ENCODE results near the gene ZFAND3.

DNA sequence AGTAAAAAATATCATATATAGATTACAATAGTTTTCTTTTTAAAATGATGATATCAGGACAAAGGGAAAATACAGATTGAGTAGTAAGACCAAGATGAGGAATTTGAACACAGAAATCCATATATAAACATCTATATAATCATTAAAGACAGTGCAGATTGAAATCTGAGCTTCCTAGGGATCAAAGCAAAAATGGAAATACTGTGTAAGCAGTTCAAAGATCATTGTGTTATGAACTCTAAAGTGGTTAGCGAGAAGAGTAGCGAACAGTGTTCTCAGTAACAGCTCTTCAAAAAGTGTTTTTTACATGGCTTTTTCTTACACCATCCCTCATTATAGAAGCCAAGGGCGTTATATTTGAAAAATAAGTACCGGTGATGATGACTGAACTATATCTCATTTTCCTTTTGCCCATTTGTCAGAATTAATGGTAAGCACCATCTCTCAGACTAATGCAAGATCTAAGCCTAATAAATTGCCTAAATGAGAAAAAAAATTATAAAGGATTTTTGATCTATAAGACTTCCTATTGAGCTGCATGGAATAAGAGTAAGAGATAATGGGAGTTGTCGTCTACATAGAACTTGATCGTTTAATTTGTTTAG is 226.3 kb downstream of the ZFAND3 start:
- TF ChIP-seq, protein P1, sequence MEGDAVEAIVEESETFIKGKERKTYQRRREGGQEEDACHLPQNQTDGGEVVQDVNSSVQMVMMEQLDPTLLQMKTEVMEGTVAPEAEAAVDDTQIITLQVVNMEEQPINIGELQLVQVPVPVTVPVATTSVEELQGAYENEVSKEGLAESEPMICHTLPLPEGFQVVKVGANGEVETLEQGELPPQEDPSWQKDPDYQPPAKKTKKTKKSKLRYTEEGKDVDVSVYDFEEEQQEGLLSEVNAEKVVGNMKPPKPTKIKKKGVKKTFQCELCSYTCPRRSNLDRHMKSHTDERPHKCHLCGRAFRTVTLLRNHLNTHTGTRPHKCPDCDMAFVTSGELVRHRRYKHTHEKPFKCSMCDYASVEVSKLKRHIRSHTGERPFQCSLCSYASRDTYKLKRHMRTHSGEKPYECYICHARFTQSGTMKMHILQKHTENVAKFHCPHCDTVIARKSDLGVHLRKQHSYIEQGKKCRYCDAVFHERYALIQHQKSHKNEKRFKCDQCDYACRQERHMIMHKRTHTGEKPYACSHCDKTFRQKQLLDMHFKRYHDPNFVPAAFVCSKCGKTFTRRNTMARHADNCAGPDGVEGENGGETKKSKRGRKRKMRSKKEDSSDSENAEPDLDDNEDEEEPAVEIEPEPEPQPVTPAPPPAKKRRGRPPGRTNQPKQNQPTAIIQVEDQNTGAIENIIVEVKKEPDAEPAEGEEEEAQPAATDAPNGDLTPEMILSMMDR (IDR thresholded peaks at IDR 0.05): no peak
- no peak for TF ChIP-seq ZFX (IDR thresholded peaks at IDR 0.05; ENCODE audit: borderline replicate concordance)
